SHP77 treated with DMSO at 0.1 percent for 48 hours (cell line): ENCODE data around the gene FBXL17.
A peak's percentile ranks its signal among the peaks of the same experiment; 100 is the strongest.
"Not testable (repeated sequence)": the region's sequence is repeated elsewhere in the genome, so short reads cannot be mapped to it uniquely, and the experiment has no call there.

ENCODE experiments used
- DNase-seq: peaks from one replicate; lab custom pipeline; 2025; lab: John Stamatoyannopoulos, UW

The FBXL17 gene

DNA sequence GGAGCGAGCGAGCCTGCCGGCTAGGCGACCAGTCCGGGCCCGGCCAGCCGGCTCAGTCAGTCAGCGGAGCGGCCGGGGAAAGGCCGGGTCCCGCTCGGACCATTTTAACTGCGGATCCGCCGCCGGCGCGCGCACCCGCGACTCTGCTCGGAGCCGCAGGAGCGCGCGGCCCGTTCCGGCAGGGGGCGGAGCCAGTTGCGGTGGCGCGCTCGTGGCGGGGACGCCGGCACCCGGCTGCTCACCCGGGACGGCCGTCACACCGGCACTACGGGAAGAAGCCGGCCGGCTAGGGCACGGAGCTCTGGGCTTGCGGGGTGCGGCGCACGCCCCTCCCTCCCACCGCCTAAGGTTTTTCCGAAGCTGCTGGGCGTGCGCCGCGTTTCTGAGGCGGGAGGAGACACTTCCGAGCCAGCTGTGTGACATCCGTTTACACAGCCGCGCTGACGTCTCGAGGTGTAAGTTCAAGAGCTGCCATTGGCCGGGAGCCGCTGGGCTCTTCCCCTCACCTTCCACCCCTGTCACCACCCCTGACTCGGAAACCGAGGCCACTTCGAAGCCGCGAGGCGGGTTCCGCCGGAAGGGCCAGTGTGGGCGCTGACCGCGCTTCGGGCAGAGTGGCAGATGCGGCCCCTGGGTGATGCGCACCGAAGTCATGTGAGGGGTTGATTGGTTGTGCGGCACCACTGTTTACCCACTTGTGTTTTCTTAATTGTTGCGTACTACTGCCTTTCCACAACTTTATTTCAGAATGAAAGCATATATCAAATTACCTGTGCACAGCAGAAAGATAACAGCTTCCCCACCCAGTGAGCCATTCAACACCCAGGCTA is at the start of gene FBXL17:
Gene FBXL17 (minus strand): TSS at position 145 of the 830 bp plus-strand sequence.
- DNase-seq = peak; percentile 86

DNA sequence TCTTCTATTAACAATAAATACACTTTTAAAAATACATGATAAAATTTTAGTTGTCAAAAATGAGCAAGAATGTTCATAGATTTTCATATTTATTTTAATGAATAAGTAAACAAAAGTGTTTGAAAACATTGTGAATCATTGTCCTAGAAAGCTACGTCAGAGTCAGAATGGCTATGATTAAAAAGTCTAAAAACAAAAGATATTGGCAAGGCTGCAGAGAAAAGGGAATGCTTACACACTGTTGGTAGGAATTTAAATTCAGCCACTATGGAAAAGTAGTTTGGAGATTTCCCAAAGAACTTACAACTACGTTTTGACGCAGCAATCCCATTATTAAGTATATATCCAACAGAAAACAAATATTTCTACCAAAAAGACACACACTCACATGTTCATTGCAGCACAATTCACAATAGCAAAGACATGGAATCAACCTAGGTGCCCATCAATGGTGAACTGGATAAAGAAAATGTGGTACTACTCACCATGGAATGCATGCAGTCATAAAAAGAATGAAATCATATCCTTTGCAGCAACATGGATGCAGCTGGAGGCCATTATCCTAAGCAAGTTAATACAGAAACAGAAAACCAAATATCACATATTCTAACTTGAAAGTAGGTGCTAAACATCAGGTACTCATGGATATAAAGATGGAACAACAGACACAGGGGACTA is 49.2 kb upstream of the FBXL17 start:
- DNase-seq = no peak

DNA sequence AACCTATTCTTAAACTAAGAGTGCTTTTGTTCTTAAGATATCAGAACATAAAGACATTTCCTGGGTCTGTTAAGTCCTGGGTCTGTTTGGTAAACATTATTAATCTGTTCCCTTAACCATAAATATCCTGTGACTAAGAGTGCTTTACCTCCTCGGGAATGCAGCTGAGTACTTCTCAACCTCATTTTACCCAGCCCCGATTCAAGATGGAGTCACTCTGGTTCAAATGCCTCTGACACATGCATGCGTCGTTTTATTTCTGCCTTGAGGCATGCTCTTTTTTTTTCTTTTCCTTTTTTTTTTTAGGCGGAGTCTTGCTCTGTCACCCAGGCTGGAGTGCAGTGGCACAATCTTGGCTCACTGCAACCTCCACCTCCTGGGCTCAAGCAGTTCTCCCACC is 39.8 kb upstream of the FBXL17 start:
- no peak for DNase-seq

DNA sequence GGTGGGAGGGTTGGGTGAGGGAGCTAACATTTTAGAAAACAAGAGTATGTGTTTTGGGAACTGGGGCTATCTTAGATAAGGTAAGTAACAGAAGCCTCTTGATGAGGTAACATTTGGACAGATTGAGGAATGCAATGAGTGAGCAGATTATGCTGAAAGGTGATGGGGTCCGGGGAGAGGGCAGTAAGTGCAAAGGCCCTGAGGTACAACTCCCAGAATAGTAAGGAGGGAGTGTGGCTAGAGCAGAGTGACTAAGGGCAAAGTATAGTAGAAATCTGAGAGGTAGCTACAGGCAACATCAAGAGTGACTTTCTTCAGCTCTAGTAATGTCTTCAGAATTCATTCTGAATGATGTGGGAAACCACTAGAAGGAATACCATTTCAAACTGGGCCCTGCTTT is 38.9 kb upstream of the FBXL17 start:
- no peak for DNase-seq

DNA sequence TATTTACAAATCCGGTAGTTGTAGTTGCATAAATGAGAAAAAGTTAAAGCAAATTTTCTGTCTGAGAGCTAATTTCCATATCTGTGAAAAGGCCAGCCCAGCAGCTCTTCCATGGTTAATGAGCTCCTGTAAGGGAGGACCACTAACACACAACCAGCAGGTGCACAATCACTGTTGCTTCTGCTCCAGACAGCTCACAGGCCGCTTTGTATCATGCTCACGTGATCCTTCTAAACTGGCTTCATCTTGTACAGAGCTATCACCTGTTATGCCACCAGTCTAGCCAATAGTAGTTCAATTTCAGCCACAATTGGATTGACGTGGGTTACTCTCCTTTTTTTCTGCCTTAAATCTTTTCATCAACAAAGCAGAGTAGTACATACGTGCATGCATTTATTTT is 38.3 kb upstream of the FBXL17 start:
- DNase-seq = peak; percentile 63

DNA sequence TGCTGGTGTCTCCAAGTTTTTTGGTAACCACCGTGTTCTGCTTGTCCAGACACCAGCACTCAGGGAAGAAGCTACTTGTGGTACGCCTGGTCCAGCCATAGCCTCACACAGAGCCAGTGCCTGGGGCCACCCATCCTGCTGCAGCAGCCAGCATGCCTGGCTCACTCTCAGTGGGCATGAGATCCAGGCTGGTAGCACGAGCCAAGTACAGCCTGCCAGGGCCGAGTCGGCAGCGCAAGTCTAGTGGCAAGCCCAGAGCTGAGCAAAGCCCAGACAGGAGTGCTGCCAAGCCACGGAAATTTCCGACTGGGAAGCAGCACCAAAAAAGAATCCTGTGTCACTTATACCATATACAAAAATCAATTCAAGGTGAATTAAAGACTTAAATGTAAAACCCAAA is 36.3 kb upstream of the FBXL17 start:
- no peak for DNase-seq

DNA sequence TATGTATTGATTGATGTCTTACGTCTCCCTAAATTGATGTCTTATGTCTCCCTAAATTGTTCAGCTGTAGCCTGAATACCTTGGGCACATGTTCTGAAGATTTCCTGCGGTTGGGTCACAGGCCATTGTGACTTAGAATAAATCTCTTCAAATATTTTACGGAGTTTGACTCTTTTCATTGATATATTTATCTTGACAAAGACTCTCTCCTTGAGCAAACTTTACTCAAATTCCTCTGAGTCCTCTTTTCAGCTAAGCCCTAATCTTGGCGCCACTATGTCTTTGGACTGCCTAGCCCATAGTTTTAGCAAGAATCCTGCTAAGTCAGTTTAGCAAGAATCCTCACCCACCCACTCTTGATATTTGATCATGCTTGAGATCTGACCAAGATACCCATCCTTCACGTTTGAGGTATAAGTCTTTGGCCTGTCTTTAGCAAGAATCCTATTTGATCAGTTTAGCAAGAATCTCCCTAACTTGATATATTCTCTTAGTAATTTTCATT is 35.3 kb upstream of the FBXL17 start:
- no peak for DNase-seq

DNA sequence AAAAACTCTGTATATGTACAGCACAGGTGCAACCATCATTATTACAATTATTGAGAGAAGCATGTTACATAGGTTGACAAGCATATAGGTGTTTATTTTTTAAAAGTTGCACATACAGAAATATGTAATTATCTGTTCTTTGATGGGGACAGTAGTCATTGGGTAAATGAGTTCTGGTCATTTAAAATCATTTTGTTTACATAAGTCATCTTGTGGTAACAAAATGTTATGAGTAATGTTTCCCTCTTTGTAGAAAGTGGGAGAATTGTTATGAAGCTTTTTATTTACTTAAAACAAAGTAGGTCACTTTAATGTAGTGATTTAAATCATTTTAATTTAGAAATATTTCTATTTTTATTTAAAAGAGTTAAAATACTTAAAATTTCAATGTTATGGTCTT is 33.8 kb upstream of the FBXL17 start:
- no peak for DNase-seq

DNA sequence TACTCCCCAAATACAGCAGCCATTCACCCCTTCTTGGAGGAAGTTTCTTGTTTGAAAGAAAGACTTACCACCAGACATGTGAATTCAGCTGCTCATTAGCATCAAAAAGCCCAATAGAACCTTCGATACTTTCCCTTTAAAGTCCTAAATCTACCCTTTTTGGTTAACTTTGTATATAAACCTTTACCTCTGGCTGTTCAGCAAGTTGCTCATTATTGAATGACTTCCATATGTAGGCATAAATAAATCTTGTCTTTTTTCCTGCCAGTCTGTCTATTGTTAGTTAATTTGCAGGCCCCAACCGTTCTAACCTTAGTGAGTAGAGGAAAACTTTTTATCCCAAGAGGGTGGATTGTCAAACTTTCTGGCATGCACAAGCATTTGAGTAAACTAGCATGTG is 27.9 kb upstream of the FBXL17 start:
- DNase-seq = no peak

DNA sequence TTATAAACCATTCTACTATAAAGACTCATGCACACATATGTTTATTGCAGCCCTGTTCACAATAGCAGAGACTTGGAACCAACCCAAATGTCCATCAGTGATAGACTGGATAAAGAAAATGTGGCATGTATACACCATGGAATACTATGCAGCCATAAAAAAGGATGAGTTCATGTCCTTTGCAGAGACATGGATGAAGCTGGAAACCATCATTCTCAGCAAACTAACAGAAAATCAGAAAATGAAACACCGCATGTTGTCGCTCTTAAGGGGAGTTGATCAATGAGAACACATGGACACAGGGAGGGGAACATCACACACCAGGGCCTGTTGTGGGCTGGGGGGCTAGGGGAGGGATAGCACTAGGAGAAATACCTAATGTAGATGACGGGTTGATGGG is 23.3 kb upstream of the FBXL17 start:
- DNase-seq = not testable (repeated sequence)

DNA sequence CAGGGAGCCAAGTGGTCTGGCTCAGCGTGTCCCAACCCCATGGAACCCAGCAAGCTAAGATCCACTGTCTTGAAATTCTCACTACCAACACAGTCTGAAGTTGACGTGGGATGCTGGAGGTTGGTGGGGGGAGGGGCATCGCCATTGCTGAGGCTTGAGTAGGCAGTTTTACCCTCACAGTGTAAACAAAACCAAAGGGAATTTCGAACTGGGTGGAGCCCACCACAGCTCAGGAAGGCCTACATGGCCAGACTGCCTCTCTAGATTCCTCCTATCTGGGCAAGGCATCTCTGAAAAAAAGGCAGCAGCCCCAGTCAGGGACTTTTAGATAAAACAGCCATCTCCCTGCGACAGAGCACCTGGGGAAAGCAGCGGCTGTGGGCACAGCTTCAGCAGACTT is 17.1 kb upstream of the FBXL17 start:
- DNase-seq = no peak

DNA sequence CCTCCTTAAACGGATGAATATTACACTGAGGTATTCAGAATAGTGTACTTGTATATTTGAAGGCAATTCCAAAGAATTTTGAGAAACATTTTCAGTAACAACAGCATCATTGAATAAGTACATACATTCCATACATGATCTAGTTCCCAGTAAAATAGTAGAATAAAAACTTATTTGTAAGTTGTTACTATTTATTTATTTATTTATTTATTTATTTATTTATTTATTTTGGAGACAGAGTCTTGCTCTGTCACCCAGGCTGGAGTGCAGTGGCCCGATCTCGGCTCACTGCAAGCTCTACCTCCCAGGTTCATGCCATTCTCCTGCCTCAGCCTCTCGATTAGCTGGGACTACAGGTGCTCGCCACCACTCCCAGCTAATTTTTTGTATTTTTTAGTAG is 14.9 kb upstream of the FBXL17 start:
- DNase-seq = not testable (repeated sequence)

DNA sequence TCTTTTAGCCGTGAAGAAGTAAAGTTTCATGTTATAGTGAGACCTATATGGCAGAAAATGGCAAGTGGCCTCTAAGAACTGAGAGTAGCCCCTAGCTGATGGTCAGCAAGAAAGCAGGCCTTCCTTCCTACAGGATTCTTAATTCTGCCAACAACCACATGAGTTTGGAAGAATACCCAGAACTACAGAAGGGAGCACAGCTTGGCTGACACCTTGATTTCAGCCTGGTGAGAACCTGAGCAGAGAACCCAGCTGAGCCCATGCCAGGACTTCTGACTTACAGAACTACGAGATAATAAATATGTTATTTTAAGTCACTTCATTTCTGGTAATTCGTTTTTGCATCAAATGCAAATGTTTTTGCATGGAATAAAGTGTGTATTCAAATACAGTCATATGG is 5.9 kb upstream of the FBXL17 start:
- no peak for DNase-seq

DNA sequence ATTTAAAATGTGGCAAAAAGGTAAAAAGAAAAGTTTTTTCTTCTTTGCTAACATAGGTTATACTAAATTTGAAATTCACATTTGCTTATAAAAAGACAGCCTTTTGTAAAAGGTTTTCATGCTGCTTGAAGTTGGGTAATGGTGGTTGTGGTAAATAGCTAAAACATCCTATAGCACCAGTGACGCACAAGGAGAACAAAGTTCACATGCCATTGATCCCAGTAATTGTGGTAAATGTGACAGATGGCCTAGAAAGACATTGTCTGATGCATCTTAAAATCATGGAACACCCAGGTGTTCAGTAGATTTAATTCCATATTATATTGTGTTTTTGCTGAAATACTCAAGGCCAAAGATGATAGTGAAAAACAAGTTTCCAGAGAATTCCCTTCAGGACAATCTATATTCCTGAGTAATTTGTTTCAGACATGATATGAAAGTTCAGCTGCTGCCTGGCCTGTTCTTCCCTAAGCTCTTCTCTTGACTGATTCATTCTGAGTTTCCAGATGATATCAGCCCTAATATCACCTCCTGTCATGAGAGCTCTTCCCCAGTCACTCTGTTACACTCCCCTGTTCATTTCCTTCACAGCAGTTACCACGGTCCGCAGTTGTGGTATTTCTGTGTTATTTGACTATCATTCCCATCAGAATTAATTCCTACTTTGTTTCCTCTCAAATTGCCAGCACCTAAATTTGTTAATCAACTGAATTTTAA is 4.6 kb upstream of the FBXL17 start:
- no peak for DNase-seq

DNA sequence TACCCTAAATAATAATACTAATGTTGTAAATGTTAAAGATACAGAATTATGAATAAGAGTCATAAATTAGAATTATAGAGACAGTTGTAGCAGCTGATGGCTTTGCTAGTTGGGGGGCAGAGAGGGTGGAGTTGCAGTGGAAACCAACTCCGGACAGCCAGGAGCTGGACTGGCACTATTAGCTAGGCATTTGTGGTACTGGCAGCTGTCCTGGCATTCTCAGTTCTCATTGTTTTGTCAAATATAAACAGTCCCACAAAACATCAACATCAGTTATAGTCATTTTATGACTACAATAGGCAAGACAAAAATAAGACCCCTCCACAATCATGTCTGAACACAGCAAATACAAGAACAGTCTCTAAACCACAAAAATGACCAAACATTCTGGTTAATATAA is 2.8 kb upstream of the FBXL17 start:
- no peak for DNase-seq

DNA sequence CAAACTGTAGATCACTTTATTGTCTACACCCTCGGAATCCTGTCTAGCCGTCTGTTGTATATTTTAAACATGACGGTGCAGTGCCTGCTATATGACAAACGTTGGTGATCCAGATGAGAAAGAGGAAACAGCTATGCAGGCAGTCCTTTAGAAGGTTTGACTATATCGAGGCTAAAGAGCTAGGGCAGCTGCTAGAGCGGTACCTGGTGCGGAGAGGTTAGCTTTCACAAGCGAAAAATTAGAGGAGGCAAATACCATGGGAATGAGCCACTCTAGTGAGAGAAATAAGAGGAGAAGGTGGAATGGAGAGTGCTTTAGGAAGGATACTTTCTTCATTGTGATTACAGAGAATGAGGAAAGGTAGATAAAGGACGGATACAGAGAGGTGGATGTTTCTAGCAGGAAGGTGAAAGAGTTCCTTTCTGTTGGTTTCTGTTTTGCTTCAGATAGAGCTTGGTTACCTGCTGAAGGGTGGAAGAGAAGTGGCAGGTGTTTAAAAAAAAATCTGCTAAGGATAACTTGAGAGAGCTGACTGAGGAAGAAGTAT is 959 bp upstream of the FBXL17 start:
- DNase-seq = no peak

DNA sequence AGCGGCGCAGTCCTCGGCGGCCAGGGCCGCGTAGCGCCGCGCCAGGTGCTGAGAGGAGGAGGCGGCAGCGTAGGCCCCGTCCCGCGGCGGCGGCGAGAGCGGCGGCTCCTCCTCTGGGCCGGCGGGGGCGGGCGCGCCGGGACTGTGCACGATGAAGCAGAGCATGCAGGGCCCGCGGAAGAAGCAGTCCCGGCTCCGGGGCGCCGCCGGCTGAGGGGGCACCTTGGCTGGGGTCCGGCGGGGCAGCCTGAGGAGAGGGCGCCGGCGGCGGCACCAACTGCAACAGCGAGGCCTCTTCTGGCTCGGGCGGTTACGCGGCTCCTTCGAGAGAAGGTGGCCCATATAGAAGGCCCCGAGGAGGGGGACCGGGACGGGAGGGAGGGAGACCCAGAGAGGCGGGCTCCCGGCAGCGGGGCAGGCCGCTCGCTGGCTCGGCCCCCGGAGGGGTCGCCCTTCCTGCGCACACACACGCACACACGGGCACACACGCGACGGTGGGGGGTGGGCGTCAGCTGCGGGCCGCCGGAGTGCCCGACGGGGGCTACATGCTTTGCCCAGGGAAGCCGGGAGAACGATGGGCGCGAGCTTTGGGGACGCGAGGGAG is 446 bp downstream of the FBXL17 start:
- no peak for DNase-seq

DNA sequence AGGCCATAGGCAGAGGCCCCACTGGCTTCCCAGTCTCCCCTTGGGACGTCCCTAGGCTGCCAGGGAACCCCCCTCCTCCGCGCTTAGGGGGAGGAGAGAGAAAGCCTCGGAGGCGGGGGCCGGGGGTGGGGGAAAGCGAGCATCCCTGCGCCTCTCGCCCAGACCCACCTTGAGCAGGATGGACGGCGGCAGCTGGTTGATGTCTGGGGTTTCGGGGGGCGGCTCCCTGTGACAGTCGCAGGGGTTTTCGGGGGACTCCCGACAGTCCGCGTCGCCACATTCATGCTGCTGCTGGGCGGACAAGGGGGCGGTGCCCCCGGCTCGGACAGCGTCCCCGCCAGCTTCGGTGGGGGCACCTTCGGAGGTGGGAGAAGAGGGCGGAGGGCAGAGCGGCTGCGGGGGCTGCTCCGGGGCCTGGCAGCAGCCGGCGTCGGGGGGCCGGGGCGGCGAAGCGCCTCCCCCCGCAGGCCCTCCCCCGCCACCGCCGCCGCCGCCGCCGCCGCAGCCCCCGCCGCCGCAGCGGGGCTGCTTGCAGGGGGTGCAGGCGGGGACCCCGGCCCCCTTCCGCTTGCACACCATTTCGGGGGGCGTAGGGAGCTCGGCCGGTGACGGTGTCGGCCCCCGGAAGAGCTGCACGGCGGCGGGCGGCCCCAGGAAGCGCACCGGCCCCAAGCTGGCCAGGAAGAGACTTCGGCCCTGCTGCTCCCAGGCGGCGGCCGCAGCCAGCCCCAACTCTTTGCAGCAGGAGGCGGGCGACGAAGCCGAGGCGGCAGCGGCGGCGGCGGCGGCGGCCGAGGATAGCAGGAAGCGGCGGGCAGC is 1.2 kb downstream of the FBXL17 start:
- no peak for DNase-seq

DNA sequence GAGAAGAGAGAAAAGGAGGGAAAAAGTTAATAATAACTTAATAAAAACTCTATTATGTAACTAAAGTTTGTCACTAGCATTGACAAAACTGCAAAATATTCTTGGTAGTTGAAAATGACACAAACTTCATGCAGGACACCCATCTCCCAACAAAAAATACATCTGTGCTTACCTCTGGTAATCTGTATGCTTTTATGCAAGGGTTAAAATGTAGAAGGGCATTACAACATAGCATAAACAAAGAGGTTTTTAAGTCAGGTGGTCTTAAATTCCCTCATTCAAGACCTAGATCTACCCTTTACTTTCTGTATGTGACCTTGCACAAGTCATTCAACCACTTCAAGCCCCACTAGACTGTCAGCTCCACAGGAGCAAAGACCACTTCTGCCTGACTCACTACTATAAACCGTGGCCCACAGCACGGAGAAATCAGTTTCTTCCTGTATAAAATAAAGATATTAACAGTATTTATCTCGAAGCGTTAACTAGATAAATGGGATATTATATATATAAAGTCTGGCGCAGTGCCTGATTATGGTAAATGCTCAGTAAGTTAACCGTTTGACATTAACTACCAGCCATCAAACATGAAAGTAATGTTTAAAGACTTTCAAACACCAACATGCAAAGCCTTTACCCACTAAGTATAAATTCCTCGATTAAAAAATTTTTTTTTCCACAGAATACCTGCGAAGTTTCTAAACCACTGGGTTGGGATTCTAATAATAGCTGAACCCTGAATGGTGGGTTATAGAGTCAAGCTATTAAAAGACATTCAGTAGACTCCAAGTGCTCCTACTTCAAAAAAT is 2.0 kb downstream of the FBXL17 start:
- no peak for DNase-seq

DNA sequence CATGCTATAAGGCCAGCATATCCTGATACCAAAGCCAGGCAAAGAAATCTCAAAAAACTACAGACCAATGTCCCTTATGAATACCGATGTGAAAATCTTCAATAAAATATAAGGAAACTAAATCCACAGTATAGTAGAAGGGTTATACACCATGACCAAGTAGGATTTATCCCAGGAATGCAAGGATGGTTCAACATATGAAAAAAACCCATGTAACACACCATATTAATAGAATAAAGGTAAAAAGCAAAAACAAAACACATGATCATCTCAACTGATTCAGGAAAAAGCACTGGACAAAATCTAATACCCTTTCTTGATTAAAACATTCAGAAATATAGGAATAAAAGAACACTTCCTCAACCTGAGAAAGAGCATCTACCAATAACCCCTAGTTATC is 6.1 kb downstream of the FBXL17 start:
- DNase-seq = no peak
